22Rv1 (cell line): ENCODE data around the gene PHOSPHO2.

Source experiments
- ZFX ChIP-seq: fragments of 450-650 bp; IDR thresholded peaks from 2 replicates; pipeline ENCODE4 v1.6.1; 2017; ENCODE audit warnings: antibody characterized with exemption, borderline replicate concordance
- TF ChIP-seq, protein P1 (sequence below): fragments of 450-650 bp; IDR thresholded peaks from 2 replicates; pipeline ENCODE4 v1.5.1; 2017; ENCODE audit warnings: mild to moderate bottlenecking

DNA sequence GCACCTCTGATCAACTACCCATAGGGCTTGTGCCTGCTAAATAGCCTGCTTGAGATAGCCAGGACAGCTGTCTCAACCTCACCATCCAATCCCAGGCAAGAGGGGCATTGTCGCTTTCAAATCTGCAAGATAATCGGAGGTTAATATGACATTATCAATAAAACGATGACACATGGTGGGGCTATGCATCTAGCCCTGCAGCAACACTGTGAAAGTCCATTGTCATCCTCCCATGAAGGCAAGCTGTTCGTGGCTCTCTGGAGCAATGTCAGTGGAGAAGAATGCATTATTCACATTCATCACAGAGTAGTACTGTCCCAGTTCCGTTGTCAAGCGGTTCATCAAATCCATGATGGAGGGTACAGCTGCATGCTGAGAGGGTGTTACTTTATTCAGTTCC lies 20.4 kb downstream of the PHOSPHO2 start:
- TF ChIP-seq, protein P1, sequence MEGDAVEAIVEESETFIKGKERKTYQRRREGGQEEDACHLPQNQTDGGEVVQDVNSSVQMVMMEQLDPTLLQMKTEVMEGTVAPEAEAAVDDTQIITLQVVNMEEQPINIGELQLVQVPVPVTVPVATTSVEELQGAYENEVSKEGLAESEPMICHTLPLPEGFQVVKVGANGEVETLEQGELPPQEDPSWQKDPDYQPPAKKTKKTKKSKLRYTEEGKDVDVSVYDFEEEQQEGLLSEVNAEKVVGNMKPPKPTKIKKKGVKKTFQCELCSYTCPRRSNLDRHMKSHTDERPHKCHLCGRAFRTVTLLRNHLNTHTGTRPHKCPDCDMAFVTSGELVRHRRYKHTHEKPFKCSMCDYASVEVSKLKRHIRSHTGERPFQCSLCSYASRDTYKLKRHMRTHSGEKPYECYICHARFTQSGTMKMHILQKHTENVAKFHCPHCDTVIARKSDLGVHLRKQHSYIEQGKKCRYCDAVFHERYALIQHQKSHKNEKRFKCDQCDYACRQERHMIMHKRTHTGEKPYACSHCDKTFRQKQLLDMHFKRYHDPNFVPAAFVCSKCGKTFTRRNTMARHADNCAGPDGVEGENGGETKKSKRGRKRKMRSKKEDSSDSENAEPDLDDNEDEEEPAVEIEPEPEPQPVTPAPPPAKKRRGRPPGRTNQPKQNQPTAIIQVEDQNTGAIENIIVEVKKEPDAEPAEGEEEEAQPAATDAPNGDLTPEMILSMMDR: no peak
- TF ChIP-seq ZFX: no peak
